HepG2 (cell line): Measurements from ENCODE around the gene COL26A1. TPM values are rescaled to one million over a fixed set of nuclear protein-coding genes. Genes with fewer than 3 reads are reported as not detected.

Experiments used
- ATAC-seq: fragments of 200-7000 bp; cut with Tn5 transposase; 3 replicates; pipeline ENCODE4 v1.9.1; 2020; ENCODE audit warnings: mild to moderate bottlenecking, moderate library complexity
- BruUV-seq: library from RNA; stranded (reverse); fragments of 400-500 nt; replicated peaks from 2 replicates; lab custom pipeline; 2021; lab: Mats Ljungman, UMichigan
- CTCF ChIA-PET: fragments of 300-600 bp; formaldehyde crosslinking; extraction: SDS; loops from one replicate; lab custom pipeline; 2021; ENCODE audit warnings: low total read pairs, inconsistent platforms, low intra/inter-chr PET ratio; lab: Yijun Ruan, JAX
- POLR2A ChIA-PET: fragments of 350-600 bp; sonication (Branson Sonifier 250); formaldehyde crosslinking; loops from one replicate; lab custom pipeline; 2020; ENCODE audit warnings: antibody characterized with exemption, inconsistent platforms; lab: Yijun Ruan, JAX
- DNase-seq: peaks from one replicate; pipeline ENCODE4 v3.0.0-alpha.2; 2015; ENCODE audit warnings: low spot score
- FAIRE-seq: peaks from 3 replicates; lab custom pipeline; 2011; peaks lifted over from hg19 to GRCh38; lab: Jason Lieb, UNC
- H2AFZ ChIP-seq: one replicate; pipeline ENCODE4 v1.6.1; 2011; ENCODE audit warnings: low read length, inconsistent platforms
- H3K27ac ChIP-seq: fragments of 300-600 bp; 3 replicates; pipeline ENCODE4 v1.8.0; 2011; ENCODE audit warnings: mixed run types, mild to moderate bottlenecking, mixed read lengths, low read length, inconsistent platforms; ENCODE audit not compliant: insufficient read depth; ENCODE audit errors: extremely low read length
- H3K27me3 ChIP-seq, 2 experiments: fragments of 200-600 bp in 1 of 2; 2 replicates in 1 of 2; 3 replicates in 1 of 2; pipeline versions ENCODE4 v1.6.0 to v1.8.0; 2011; ENCODE audit warnings: low read length in 2 of 2, mild to moderate bottlenecking in 2 of 2, moderate library complexity in 2 of 2, inconsistent platforms in 1 of 2; ENCODE audit not compliant: insufficient read depth in 2 of 2, control insufficient read depth in 1 of 2
- H3K36me3 ChIP-seq, 2 experiments: fragments of 200-600 bp in 1 of 2; replicated peaks in 1 of 2; 2 replicates in 1 of 2; 3 replicates in 1 of 2; pipeline versions ENCODE4 v1.5.1 to v1.8.0; 2011; ENCODE audit warnings: low read length in 2 of 2, inconsistent platforms in 1 of 2; ENCODE audit not compliant: insufficient read depth in 2 of 2, control insufficient read depth in 1 of 2
- H3K4me1 ChIP-seq: 2 replicates; pipeline ENCODE4 v1.5.1; 2012; ENCODE audit warnings: low read length, inconsistent platforms; ENCODE audit not compliant: insufficient read depth
- H3K4me2 ChIP-seq: 2 replicates; pipeline ENCODE4 v1.6.0; 2011; ENCODE audit warnings: low read depth, low read length, inconsistent platforms
- H3K4me3 ChIP-seq, 3 experiments: fragments of 200-600 bp in 1 of 3; sonication (generic), shearing (Covaris generic) in 1 of 3; replicated peaks in 1 of 3; 2 replicates each; pipeline ENCODE4 v1.5.1; 2011 to 2016; ENCODE audit warnings: low read length in 3 of 3, inconsistent platforms in 2 of 3, low read depth in 2 of 3, mild to moderate bottlenecking in 2 of 3, control low read depth in 1 of 3, mixed read lengths in 1 of 3; ENCODE audit not compliant: insufficient read depth in 1 of 3
- H3K79me2 ChIP-seq: one replicate; pipeline ENCODE4 v1.6.1; 2011; ENCODE audit warnings: low read length, inconsistent platforms; ENCODE audit not compliant: insufficient read depth
- H3K9ac ChIP-seq: 2 replicates; pipeline ENCODE4 v1.6.0; 2011; ENCODE audit warnings: mild to moderate bottlenecking, low read depth, low read length, inconsistent platforms; ENCODE audit not compliant: insufficient read depth
- H3K9me3 ChIP-seq: 2 replicates; pipeline ENCODE4 v1.5.1; 2012; ENCODE audit warnings: mild to moderate bottlenecking, low read length
- H4K20me1 ChIP-seq: 2 replicates; pipeline ENCODE4 v1.6.0; 2011; ENCODE audit warnings: inconsistent platforms, mild to moderate bottlenecking, low read length, moderate library complexity; ENCODE audit not compliant: insufficient read depth
- ARNTL ChIP-seq: sonication (generic); formaldehyde crosslinking; IDR thresholded peaks from 2 replicates; pipeline ENCODE4 v1.4.0; 2020; ENCODE audit warnings: mild to moderate bottlenecking, missing genetic modification reagents
- BORCS8-MEF2B ChIP-seq: sonication (generic); formaldehyde crosslinking; IDR thresholded peaks from 2 replicates; pipeline ENCODE4 v1.8.0; 2022; ENCODE audit warnings: mild to moderate bottlenecking, missing genetic modification reagents
- CEBPG ChIP-seq: IDR thresholded peaks from 2 replicates; pipeline ENCODE4 v1.6.1; 2016
- KDM6A ChIP-seq: IDR thresholded peaks from 2 replicates; pipeline ENCODE4 v1.6.1; 2016; ENCODE audit warnings: low read depth
- SALL2 ChIP-seq: sonication (generic); formaldehyde crosslinking; IDR thresholded peaks from 2 replicates; pipeline ENCODE4 v1.8.1; 2023; ENCODE audit warnings: mild to moderate bottlenecking, missing genetic modification reagents, inconsistent platforms
- STAG1 ChIP-seq: sonication (generic); formaldehyde crosslinking; IDR thresholded peaks from 2 replicates; pipeline ENCODE4 v1.4.0; 2020; ENCODE audit warnings: missing genetic modification reagents
- ZBTB20 ChIP-seq: sonication (generic); formaldehyde crosslinking; IDR thresholded peaks from 2 replicates; pipeline ENCODE4 v1.8.1; 2023; ENCODE audit warnings: missing genetic modification reagents, low read depth, mild to moderate bottlenecking, borderline replicate concordance
- ZNF335 ChIP-seq: sonication (generic); formaldehyde crosslinking; IDR thresholded peaks from 2 replicates; pipeline ENCODE4 v1.4.0; 2020; ENCODE audit warnings: missing genetic modification reagents
- ZNF337 ChIP-seq: sonication (generic); formaldehyde crosslinking; IDR thresholded peaks from 2 replicates; pipeline ENCODE4 v1.5.1; 2020; ENCODE audit warnings: missing genetic modification reagents, low read depth, mild to moderate bottlenecking, borderline replicate concordance
- ZNF543 ChIP-seq: sonication (generic); formaldehyde crosslinking; IDR thresholded peaks from 2 replicates; pipeline ENCODE4 v1.4.0; 2020; ENCODE audit warnings: mild to moderate bottlenecking, missing genetic modification reagents
- ZSCAN29 ChIP-seq: sonication (generic); formaldehyde crosslinking; conservative IDR thresholded peaks from 2 replicates; pipeline ENCODE4 v1.4.0; 2020; ENCODE audit warnings: mild to moderate bottlenecking, missing genetic modification reagents
- WGBS: methylation state at CpG from one replicate; pipeline ENCODE4 v1.1.6; 2017; ENCODE audit warnings: low lambda C conversion rate; 5-methylcytosine and 5-hydroxymethylcytosine counted together
- in situ Hi-C: cut with HindIII; loops from 2 replicates; pipeline ENCODE4 v1.10.0; 2017; ENCODE audit warnings: low pct_unique_long_range_greater_than_20kb; ENCODE audit not compliant: extremely low pct_ligation_motif_present
- intact Hi-C: fragments of 100-400 bp; cut with micrococcal nuclease; formaldehyde crosslinking; loops from one replicate; pipeline ENCODE4 v1.10.0; 2022; ENCODE audit not compliant: unreplicated experiment
- polyA plus RNA-seq, 8 experiments: library from polyadenylated mRNA; depleted of rRNA in 3 of 8; stranded (reverse) in 7 of 8; unstranded in 1 of 8; fragments of >200 nt; fragmentation: Illumina TruSeq in 4 of 8; extraction: Trizol in 4 of 8; gene quantifications; 2 replicates each; pipeline versions ENCODE4 v1.2.1 to v1.2.3, GENCODE V29; 2011 to 2016; ENCODE audit warnings: low read depth in 4 of 8, missing spikeins in 1 of 8, mixed read lengths in 1 of 8; ENCODE audit not compliant: insufficient read depth in 1 of 8
- total RNA-seq, 5 experiments: library from RNA; depleted of rRNA; stranded (reverse); fragments of >200 nt; fragmentation: Illumina TruSeq; extraction: Trizol; gene quantifications; 2 replicates each; pipeline ENCODE4 v1.2.3, GENCODE V29; 2016; ENCODE audit warnings: low read depth in 1 of 5
- TF ChIP-seq, protein P1 (sequence below): sonication (generic); formaldehyde crosslinking; IDR thresholded peaks from 2 replicates; pipeline ENCODE4 v1.5.1; 2020; ENCODE audit warnings: mild to moderate bottlenecking, missing genetic modification reagents, borderline replicate concordance
- TF ChIP-seq, protein P2 (sequence below): sonication (generic); formaldehyde crosslinking; IDR thresholded peaks from 2 replicates; pipeline ENCODE4 v1.9.0; 2022; ENCODE audit warnings: missing genetic modification reagents, mild to moderate bottlenecking, borderline replicate concordance
- TF ChIP-seq, protein P3 (sequence below): sonication (generic); formaldehyde crosslinking; IDR thresholded peaks from 2 replicates; pipeline ENCODE4 v1.9.0; 2021; ENCODE audit warnings: mild to moderate bottlenecking, missing genetic modification reagents
- TF ChIP-seq, protein P4 (sequence below): sonication (generic); formaldehyde crosslinking; IDR thresholded peaks from 2 replicates; pipeline ENCODE4 v1.4.0; 2020; ENCODE audit warnings: missing genetic modification reagents

The COL26A1 gene
- total and polyA plus RNA-seq, 2 of the 13 experiments (the other 11 are each of a cell fraction or from before 2014, with no cell fraction given): 7.8 to 9.2 TPM

DNA sequence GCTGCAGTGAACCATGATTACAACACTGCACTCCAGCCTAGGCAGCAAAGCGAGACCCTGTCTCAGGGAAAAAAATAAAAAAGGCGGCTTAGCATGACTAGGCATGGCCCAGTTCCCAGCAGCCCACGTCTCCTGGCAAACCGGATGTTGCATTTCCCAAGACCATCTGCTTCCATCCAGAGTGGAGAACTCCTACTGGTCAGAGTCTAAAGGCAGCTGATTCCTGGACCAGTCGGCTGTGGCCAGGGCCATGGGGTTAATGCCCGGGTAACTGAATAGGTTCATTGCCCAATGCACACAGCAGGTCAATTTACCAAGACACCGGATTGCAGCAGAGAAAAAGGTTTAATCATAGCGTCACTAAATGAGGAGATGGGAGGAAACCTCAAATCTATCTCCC, 133.3 kb downstream of the COL26A1 start:
- Histone ChIP-seq H3K4me2 (no peak overlapping the region), H2AFZ (no peak overlapping the region), H3K27ac (no peak overlapping the region), H3K9me3 (no peaks in the 10 kb centered on the region), H3K4me3 (no peak overlapping the region), H4K20me1 (no peaks in the 10 kb centered on the region), H3K4me1 (no peaks in the 10 kb centered on the region), H3K9ac (no peak overlapping the region), H3K36me3 (no peaks in the 10 kb centered on the region), H3K27me3 (no peaks in the 10 kb centered on the region), H3K79me2 (no peaks in the 10 kb centered on the region)
- ChIA-PET CTCF (no interaction called here), POLR2A (no interaction called here)
- intact Hi-C loops: no loop called here
- BruUV-seq: no TSS peak
- DNase-seq (no peak), ATAC-seq (no peak), FAIRE-seq (no peak)
- in situ Hi-C loops: no loop called here
- WGBS: 67% methylated on average over 6 of the region's 8 CpGs
- TF ChIP-seq KDM6A (CRISPR knock-in tag): no peak
- TF ChIP-seq ZNF335 (CRISPR knock-in tag): no peak
- TF ChIP-seq SALL2 (CRISPR knock-in tag): no peak
- TF ChIP-seq ZNF543 (CRISPR knock-in tag): no peak
- TF ChIP-seq, protein P1, sequence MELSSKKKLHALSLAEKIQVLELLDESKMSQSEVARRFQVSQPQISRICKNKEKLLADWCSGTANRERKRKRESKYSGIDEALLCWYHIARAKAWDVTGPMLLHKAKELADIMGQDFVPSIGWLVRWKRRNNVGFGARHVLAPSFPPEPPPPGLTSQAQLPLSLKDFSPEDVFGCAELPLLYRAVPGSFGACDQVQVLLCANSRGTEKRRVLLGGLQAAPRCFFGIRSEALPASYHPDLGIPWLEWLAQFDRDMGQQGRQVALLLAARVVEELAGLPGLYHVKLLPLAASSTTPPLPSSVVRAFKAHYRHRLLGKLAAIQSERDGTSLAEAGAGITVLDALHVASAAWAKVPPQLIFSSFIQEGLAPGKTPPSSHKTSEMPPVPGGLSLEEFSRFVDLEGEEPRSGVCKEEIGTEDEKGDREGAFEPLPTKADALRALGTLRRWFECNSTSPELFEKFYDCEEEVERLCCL: no peak
- no peak for TF ChIP-seq BORCS8-MEF2B (CRISPR knock-in tag)
- no peak for TF ChIP-seq ZNF337 (CRISPR knock-in tag)
- TF ChIP-seq CEBPG (CRISPR knock-in tag): no peak
- TF ChIP-seq ZSCAN29 (CRISPR knock-in tag): no peak
- TF ChIP-seq, protein P2, sequence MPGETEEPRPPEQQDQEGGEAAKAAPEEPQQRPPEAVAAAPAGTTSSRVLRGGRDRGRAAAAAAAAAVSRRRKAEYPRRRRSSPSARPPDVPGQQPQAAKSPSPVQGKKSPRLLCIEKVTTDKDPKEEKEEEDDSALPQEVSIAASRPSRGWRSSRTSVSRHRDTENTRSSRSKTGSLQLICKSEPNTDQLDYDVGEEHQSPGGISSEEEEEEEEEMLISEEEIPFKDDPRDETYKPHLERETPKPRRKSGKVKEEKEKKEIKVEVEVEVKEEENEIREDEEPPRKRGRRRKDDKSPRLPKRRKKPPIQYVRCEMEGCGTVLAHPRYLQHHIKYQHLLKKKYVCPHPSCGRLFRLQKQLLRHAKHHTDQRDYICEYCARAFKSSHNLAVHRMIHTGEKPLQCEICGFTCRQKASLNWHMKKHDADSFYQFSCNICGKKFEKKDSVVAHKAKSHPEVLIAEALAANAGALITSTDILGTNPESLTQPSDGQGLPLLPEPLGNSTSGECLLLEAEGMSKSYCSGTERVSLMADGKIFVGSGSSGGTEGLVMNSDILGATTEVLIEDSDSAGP: no peak
- no peak for TF ChIP-seq ARNTL (CRISPR knock-in tag)
- TF ChIP-seq, protein P3, sequence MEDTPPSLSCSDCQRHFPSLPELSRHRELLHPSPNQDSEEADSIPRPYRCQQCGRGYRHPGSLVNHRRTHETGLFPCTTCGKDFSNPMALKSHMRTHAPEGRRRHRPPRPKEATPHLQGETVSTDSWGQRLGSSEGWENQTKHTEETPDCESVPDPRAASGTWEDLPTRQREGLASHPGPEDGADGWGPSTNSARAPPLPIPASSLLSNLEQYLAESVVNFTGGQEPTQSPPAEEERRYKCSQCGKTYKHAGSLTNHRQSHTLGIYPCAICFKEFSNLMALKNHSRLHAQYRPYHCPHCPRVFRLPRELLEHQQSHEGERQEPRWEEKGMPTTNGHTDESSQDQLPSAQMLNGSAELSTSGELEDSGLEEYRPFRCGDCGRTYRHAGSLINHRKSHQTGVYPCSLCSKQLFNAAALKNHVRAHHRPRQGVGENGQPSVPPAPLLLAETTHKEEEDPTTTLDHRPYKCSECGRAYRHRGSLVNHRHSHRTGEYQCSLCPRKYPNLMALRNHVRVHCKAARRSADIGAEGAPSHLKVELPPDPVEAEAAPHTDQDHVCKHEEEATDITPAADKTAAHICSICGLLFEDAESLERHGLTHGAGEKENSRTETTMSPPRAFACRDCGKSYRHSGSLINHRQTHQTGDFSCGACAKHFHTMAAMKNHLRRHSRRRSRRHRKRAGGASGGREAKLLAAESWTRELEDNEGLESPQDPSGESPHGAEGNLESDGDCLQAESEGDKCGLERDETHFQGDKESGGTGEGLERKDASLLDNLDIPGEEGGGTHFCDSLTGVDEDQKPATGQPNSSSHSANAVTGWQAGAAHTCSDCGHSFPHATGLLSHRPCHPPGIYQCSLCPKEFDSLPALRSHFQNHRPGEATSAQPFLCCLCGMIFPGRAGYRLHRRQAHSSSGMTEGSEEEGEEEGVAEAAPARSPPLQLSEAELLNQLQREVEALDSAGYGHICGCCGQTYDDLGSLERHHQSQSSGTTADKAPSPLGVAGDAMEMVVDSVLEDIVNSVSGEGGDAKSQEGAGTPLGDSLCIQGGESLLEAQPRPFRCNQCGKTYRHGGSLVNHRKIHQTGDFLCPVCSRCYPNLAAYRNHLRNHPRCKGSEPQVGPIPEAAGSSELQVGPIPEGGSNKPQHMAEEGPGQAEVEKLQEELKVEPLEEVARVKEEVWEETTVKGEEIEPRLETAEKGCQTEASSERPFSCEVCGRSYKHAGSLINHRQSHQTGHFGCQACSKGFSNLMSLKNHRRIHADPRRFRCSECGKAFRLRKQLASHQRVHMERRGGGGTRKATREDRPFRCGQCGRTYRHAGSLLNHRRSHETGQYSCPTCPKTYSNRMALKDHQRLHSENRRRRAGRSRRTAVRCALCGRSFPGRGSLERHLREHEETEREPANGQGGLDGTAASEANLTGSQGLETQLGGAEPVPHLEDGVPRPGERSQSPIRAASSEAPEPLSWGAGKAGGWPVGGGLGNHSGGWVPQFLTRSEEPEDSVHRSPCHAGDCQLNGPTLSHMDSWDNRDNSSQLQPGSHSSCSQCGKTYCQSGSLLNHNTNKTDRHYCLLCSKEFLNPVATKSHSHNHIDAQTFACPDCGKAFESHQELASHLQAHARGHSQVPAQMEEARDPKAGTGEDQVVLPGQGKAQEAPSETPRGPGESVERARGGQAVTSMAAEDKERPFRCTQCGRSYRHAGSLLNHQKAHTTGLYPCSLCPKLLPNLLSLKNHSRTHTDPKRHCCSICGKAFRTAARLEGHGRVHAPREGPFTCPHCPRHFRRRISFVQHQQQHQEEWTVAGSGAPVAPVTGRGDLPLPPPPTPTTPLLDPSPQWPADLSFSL: no peak
- TF ChIP-seq ZBTB20: no peak
- no peak for TF ChIP-seq STAG1
- TF ChIP-seq, protein P4, sequence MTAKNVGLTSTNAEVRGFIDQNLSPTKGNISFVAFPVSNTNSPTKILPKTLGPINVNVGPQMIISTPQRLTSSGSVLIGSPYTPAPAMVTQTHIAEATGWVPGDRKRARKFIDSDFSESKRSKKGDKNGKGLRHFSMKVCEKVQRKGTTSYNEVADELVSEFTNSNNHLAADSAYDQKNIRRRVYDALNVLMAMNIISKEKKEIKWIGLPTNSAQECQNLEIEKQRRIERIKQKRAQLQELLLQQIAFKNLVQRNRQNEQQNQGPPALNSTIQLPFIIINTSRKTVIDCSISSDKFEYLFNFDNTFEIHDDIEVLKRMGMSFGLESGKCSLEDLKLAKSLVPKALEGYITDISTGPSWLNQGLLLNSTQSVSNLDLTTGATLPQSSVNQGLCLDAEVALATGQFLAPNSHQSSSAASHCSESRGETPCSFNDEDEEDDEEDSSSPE (CRISPR knock-in tag): no peak
